Measurements from ENCODE around the gene FXYD6. TPM values are rescaled to one million over a fixed set of nuclear protein-coding genes. Genes with fewer than 3 reads are reported as not detected.

The FXYD6 gene
- total RNA-seq, 1 donor from 2014 or later = not detected

DNA sequence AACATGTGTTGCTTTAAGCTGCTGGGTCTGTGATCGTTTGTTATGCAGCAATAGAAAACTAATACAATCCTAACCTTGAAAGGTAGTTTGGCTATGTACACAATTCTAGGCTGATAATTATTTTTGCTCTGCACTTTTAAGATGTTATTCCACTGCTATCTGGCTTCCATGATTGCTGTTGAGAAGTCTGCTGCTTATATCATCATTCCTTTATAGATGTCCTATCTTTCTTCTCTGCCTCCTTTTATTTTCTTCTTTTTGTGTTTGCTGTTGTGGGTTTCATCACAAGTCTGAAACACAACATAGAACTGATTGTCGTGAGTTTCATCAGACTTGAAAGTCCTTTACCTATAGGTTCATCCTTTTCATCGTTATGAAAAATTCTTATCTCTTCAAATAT, 24.1 kb downstream of the FXYD6 start:
- intact Hi-C loops (cut with micrococcal nuclease) = no loop called here
- H3K36me3 Mint-ChIP-seq (ENCODE audit: low read depth) = no peaks in the 10 kb centered on the region
- DNase-seq = no peak
- no peaks in the 10 kb centered on the region for H3K9me3 Mint-ChIP-seq
- H3K27ac Mint-ChIP-seq = no peak overlapping the region
- H3K27me3 Mint-ChIP-seq = peaks cover 36% of the 10 kb centered on the region
- POLR2A ChIA-PET = no interaction called here
- no peak overlapping the region for H3K4me3 Mint-ChIP-seq
- no peak for ATAC-seq (ENCODE audit: low read depth)
- no peaks in the 10 kb centered on the region for H3K4me1 Mint-ChIP-seq
- CTCF ChIA-PET = interaction anchor here (1.1 to 1.3 kb wide), 2 partner anchors 95 to 201 kb away, joined by 4 to 6 read pairs; no protein-coding TSS in a partner anchor
- TF ChIP-seq, protein P1, sequence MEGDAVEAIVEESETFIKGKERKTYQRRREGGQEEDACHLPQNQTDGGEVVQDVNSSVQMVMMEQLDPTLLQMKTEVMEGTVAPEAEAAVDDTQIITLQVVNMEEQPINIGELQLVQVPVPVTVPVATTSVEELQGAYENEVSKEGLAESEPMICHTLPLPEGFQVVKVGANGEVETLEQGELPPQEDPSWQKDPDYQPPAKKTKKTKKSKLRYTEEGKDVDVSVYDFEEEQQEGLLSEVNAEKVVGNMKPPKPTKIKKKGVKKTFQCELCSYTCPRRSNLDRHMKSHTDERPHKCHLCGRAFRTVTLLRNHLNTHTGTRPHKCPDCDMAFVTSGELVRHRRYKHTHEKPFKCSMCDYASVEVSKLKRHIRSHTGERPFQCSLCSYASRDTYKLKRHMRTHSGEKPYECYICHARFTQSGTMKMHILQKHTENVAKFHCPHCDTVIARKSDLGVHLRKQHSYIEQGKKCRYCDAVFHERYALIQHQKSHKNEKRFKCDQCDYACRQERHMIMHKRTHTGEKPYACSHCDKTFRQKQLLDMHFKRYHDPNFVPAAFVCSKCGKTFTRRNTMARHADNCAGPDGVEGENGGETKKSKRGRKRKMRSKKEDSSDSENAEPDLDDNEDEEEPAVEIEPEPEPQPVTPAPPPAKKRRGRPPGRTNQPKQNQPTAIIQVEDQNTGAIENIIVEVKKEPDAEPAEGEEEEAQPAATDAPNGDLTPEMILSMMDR (IDR thresholded peaks at IDR 0.05) = no peak

DNA sequence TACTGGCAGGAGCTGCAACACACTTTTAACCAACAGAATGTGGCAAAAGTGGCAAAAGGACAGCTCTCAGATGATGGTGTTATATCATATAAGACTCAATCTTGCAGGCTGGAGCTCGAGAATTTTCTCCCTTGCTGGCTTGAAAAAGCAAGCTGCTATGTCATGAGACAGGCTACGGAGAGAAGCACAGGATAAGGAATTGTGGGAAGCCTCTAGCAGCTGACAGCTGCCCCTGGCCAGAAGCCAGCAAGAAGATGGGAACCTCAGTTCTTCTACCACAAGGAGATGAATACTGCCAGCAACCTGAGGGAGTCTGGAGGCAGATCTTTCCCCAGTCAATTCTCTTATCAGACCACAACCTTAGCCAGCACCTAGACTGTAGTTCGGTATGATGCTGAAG, 24.6 kb downstream of the FXYD6 start:
- Mint-ChIP-seq H3K27ac (no peak overlapping the region), H3K9me3 (no peaks in the 10 kb centered on the region), H3K27me3 (peaks cover 33% of the 10 kb centered on the region), H3K4me1 (no peaks in the 10 kb centered on the region), H3K4me3 (no peak overlapping the region), H3K36me3 (ENCODE audit: low read depth) (no peaks in the 10 kb centered on the region)
- ChIA-PET CTCF (interaction anchor here (1.1 to 1.3 kb wide), 2 partner anchors 95 to 202 kb away, joined by 4 to 6 read pairs; no protein-coding TSS in a partner anchor), POLR2A (no interaction called here)
- TF ChIP-seq, protein P1 (IDR thresholded peaks at IDR 0.05) = no peak
- DNase-seq (no peak), ATAC-seq (ENCODE audit: low read depth) (no peak)
- intact Hi-C loops (cut with micrococcal nuclease) = no loop called here

DNA sequence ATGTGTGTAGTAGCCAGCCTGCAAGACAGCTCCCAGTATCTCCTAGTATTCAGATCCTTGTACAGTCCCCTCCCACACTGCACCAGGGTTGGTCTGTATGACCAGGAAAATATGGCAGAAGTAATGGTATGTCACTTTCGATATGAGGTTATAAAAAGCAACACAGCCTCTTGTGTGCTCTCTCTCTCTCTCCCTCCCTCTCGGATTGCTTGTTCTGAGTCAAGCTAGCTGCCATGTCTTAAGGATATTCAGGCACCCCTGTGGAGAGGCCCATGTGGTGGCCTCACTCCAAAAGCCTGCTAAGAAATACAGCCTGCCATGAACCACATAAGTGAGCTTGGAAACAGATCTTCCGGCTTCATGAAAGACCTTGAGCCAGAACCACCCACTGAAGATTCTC, 25.4 kb downstream of the FXYD6 start:
- ChIA-PET POLR2A (no interaction called here), CTCF (interaction anchor here (1.1 to 3.6 kb wide), 3 partner anchors 96 to 202 kb away, joined by 4 to 14 read pairs (median 6); no protein-coding TSS in a partner anchor)
- no peak for DNase-seq
- TF ChIP-seq, protein P1 (IDR thresholded peaks at IDR 0.05) = no peak
- Mint-ChIP-seq H3K27ac (no peak overlapping the region), H3K4me3 (no peak overlapping the region), H3K9me3 (no peaks in the 10 kb centered on the region), H3K36me3 (ENCODE audit: low read depth) (no peaks in the 10 kb centered on the region), H3K4me1 (no peaks in the 10 kb centered on the region), H3K27me3 (peaks cover 31% of the 10 kb centered on the region)
- intact Hi-C loops (cut with micrococcal nuclease) = no loop called here
- ATAC-seq (ENCODE audit: low read depth) = no peak

DNA sequence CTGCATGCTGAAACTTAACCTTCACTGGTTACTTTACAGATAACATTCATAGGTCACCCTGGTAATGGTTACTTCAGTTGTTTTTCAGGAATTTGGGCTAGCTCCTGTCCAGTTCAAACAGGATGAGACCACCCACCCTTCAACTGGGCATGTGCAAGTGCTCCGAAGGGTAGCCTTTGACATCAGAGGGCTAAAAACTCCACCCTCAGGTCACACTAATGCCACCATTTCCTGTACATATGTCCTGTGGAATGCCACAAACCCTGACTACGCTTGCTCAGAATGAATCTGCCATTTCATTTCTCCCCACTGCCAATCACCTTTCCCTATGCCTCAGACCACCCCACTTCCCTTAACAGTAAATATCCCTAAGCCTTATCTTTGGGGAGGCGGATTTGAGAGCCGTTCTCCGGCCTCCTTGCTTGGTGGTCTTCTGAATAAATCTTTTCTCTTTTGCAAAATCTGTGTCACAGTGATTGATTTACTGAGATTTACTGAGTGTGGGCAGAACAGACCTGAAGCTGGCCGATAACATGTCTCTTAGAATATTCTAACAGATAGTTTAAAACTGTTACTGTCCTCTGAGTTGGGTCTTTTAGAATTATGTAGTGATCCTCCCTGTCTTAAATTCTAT, 26.6 kb downstream of the FXYD6 start:
- Mint-ChIP-seq H3K9me3 (no peaks in the 10 kb centered on the region), H3K4me3 (no peak overlapping the region), H3K27ac (no peak overlapping the region), H3K27me3 (peaks cover 24% of the 10 kb centered on the region), H3K4me1 (no peaks in the 10 kb centered on the region), H3K36me3 (ENCODE audit: low read depth) (no peaks in the 10 kb centered on the region)
- intact Hi-C loops (cut with micrococcal nuclease) = no loop called here
- ATAC-seq (ENCODE audit: low read depth) (no peak), DNase-seq (no peak)
- TF ChIP-seq, protein P1 (IDR thresholded peaks at IDR 0.05) = no peak
- POLR2A ChIA-PET = no interaction called here
- CTCF ChIA-PET = interaction anchor here (3.6 kb wide), 1 partner anchor 97 kb away, joined by 14 read pairs; no protein-coding TSS in a partner anchor

DNA sequence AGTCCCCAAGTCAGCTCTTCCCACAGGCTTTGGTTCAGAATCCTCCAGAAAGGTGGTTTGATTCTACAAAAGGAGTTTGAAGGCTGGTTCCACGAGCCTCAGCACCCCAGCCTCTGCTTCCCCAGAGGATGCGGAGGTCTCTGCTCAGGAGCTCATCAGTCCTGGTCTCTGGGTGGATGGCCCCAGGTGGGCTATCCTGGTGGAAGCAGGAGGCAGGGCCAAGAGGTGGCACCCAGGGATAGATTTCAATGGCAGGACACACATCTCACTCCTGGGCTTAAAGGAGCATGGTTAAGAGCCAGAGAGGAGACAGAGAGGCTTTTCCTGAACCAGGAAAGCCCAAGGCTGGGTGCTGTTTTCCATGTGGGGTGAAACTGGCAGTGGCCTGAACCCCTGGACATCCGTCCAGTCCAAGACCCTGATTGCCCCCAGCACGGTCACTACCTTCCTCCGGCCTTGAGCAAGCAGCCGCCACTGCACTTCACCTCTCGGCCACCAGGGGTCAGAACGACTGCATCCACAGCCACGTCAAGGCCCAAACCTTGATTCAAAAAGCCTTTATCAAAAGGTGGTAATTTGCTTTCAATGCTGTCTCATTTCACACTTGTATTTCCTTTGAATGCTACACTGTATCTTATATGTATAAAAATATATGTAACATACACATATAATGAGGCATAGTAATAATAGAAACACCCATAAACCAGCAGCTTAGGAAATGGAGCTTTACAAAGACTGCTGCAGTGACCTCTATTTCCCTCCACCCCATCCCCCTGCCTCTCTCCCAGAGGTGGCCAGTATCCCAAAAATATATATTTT, 32.6 kb downstream of the FXYD6 start:
- H3K9me3 Mint-ChIP-seq = no peaks in the 10 kb centered on the region
- no peak overlapping the region for H3K27ac Mint-ChIP-seq
- POLR2A ChIA-PET = interaction anchor here (1.0 to 2.9 kb wide), 5 partner anchors 16 to 210 kb away, joined by 4 to 15 read pairs (median 5); no protein-coding TSS in a partner anchor

More for the DNA sequence above, 32.6 kb downstream of the FXYD6 start:
- DNase-seq (peak; percentile 79), ATAC-seq (ENCODE audit: low read depth) (peak; percentile 98)
- Mint-ChIP-seq H3K27me3 (peaks cover 1% of the 10 kb centered on the region), H3K36me3 (ENCODE audit: low read depth) (no peaks in the 10 kb centered on the region), H3K4me1 (no peaks in the 10 kb centered on the region), H3K4me3 (no peak overlapping the region)
- TF ChIP-seq, protein P1 (IDR thresholded peaks at IDR 0.05) = peak; percentile 40
- CTCF ChIA-PET = interaction anchor here (0.5 to 8.6 kb wide), 22 partner anchors 10 to 418 kb away, joined by 3 to 148 read pairs (median 4); partner anchors contain the start of gene FXYD2
- intact Hi-C loops (cut with micrococcal nuclease) = loop anchor here (1.0 to 2.0 kb wide), 6 partner anchors 21 to 327 kb away; no protein-coding TSS in a partner anchor
